DLD1 (cell line): Measurements from ENCODE around the gene GRIK4.

Experiments used
- in situ Hi-C: cut with HindIII; loops from 2 replicates; pipeline ENCODE4 v1.10.0; 2017; ENCODE audit warnings: low sequenced_read_pairs

GRIK4 gene

DNA sequence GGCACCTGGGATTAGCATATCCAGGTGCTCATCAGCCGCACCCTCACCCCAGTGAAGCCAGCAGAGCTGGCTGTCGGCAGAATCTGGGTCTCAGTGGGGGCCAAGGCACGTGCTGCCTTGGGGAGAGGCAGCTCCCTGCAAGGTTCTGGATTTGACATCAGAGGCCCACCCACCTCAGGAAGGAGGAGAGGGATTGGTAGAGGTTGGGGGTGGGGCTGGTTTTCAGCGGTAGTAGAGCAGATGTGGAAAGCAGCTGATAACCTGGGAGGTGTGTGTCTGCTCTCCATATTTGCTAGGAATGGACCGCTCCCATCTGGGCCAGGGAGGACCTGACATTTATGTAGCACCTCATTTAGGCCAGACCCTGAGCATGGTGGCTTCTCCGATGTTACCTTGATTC lies 147.5 kb downstream of the GRIK4 start:
- in situ Hi-C loops, result no loop called here

DNA sequence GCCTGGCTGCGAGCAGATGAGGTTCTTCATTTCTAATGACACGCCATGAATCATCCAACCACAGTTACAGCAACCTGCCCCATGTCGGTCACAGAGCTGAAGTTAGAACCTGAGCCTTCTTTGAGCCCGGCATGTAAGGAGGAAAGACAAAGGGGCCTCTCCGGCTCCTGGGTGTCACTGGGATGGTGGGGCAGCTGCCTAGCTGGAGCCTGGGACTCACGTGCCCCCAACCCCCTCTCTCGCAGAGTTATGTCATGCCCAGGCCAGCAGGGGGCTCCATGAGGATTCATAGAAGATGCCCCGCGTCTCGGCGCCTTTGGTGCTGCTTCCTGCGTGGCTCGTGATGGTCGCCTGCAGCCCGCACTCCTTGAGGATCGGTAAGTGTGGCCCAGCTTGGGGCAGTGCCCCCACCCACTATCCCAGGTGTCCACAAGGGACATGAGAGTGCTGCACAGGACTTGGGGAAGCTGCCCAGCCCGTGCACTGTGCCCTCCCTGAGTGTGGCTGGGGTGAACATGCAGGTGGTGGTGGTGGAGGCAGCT lies 148.5 kb downstream of the GRIK4 start:
- in situ Hi-C loops, result no loop called here

GRCh38 chr11:120662071-120662676 lies 150.6 kb downstream of the GRIK4 start:
- in situ Hi-C loops, result no loop called here

GRCh38 chr11:120663142-120663541 lies 151.6 kb downstream of the GRIK4 start:
- in situ Hi-C loops, result no loop called here

DNA sequence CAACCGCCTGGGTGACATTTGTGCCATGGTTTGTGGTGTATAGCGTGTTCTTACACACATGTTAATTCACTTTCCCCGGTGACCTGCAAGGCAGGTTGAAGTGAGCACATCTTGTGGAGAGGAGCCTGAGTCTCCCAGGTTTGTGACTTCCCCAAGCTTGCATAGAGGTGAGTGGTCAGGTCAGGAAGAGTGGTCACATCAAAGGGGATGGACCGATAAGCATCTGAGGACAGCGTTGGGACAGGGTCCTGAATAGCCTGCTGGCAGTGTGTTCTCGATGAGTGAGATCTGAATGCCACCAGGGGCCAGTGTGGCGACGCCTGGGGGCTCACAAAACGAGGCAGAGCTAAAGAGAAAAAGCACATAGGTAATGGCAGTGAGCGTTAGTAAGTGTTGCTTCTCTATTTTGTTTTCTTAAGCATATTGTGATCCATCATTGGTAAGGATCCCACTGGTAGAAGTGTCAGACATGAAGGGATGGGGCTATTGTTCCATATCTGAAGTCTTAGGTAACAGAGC lies 154.6 kb downstream of the GRIK4 start:
- in situ Hi-C loops, result no loop called here

GRCh38 chr11:120667281-120667680 lies 155.7 kb downstream of the GRIK4 start:
- in situ Hi-C loops, result no loop called here

DNA sequence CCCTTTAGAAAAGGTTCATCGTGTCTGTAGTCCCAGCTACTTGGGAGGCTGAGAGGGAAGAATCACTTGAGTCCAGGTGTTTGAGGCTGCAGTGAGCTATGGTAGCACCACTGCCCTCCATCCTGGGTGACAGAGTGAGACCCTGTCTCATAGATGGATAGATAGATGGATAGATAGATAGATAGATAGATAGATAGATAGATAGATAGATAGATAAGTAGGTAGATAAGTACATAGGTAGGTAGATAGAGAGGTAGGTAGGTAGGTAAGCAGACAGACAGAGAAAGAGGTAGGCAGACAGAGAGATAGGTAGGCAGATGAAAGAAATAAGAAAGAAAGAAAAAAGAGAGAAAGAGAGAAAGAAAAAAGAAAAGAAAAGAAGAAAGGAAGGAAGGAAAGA lies 156.4 kb downstream of the GRIK4 start:
- in situ Hi-C loops, result no loop called here

DNA sequence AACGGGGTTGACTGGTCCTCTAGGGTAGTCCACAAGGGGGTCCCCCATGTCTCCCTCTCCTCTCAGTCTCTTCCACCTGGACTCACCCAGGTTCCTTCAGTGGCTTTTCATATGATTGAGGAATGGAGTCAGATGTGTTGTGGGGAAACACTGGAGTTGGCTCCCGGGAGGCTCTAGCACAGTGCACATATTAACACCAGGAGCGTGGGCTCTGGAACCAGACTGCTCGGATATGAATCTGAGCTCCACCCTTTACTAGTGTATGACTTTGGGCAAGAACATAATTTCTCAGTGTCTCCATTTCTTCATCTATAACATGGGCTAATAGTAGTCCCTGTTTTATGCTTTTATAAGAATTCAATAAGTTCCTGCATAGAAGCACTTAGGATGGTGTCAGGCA lies 157.0 kb downstream of the GRIK4 start:
- in situ Hi-C loops, result no loop called here

DNA sequence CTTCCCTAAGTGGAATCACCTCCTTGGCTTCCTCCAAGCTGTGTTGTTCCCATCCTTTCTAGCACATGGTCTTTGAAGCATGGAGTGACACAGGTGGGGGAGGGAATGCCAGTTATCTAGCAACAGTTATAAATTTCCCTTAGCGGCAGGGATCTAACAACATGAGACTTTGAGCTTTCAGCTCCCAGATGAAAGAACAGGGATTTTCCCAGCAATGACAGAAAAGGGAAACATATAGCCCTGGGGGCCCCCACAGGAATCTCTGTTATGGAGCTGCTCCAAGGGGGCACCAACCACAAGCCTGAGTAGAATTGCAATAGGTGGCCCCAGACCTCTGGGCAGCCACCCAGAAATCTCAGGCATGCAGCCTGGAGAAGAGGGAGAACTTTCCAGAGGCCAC lies 163.0 kb downstream of the GRIK4 start:
- in situ Hi-C loops, result no loop called here

- in situ Hi-C loops, result no loop called here
Measured at GRCh38 chr11:120675171-120675570, 163.6 kb downstream of the GRIK4 start.

DNA sequence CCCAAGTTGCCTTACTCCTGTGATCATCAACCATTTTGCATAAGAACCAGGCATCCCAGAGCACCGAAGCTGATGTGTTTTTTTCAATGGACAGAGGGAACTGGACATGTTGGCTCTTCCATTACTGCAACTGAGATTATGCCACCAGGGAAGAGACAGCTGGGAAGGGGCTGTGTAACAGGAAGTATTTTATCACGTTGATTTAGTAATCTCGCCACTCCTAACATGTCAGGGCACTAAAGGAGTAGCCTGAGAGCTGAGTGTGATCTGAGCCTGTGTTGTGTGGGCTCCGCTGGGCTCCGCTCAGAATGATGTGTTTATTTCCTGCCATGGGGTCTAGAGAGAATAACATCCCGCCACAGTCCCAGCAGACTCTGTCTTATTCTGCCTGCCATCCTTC lies 165.4 kb downstream of the GRIK4 start:
- in situ Hi-C loops, result no loop called here

GRCh38 chr11:120680322-120680721 lies 168.8 kb downstream of the GRIK4 start:
- in situ Hi-C loops, result no loop called here

DNA sequence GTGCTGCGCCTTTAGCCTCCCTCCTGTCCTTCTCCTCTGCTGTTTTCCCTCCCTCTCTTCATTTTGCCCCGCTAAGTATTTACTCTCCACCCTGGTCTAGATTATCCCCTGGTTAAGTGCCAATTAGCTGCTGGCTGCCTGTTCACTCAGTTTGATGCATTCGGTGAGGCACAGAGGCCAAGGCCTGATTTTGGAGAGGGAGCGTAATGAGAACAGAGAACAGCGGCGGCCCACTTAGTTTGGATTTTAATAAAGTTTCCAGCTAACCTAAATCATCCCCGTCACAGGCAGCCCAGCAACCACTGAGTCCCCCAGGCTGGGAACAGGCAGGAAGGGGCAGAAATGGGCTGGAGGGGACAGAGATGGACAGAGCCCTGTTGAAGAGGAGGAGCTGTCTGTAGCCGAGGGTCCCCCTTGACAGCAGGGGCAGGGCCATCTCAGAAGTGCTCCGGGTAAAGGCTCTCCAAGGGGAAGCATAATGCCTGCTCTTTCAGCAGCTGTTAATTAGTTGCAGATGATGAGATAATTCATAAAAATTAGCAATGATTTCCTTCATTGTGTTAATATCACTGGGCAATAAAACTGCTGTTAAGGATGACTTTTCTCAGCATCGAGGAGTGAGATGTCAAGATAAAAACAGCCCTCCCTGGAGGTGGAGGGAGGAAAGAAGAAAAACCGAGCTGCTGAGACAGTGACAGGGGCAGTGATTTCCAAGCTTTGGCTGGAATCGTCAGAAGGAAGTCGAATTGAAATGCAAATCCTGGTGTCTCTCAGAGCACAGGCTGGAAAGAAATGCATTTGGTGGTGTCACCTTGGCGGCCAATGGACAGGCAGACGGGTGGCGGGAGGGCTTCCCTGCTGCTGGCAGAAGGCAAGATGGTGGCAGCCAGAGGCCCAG lies 170.1 kb downstream of the GRIK4 start:
- in situ Hi-C loops, result no loop called here

DNA sequence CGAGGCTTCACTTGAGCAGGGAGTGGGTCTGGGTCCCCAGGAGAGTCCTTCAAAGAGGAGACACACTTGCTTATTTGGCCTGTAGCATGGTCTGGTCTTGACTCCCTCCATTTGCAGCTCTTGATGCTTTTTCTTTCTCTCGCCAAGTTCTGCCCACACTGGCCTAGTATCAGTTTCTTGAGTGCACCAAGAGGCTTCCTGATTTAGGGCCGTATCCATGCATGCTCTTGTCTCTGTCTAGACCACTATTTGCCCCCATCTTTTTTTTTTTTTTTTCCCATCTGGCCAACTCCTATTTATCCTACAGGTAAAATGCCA lies 170.7 kb downstream of the GRIK4 start:
- in situ Hi-C loops, result no loop called here

GRCh38 chr11:120682866-120683265 lies 171.3 kb downstream of the GRIK4 start:
- in situ Hi-C loops, result no loop called here

- in situ Hi-C loops, result no loop called here
Measured at GRCh38 chr11:120686516-120686915, 175.0 kb downstream of the GRIK4 start.

GRCh38 chr11:120688163-120688562 lies 176.6 kb downstream of the GRIK4 start:
- in situ Hi-C loops, result no loop called here

- in situ Hi-C loops, result no loop called here
Measured at GRCh38 chr11:120689596-120690275, 178.2 kb downstream of the GRIK4 start.

- in situ Hi-C loops, result no loop called here
Measured at GRCh38 chr11:120690406-120690805, 178.9 kb downstream of the GRIK4 start.

GRCh38 chr11:120694726-120695125 lies 183.2 kb downstream of the GRIK4 start:
- in situ Hi-C loops, result no loop called here

GRCh38 chr11:120695426-120695825 lies 183.9 kb downstream of the GRIK4 start:
- in situ Hi-C loops, result no loop called here

GRCh38 chr11:120695939-120696338 lies 184.4 kb downstream of the GRIK4 start:
- in situ Hi-C loops, result no loop called here
